22Rv1 (cell line): ENCODE results near the gene GFY.

ENCODE experiments used
- ZFX ChIP-seq: fragments of 450-650 bp; IDR thresholded peaks from 2 replicates; pipeline ENCODE4 v1.6.1; 2017; ENCODE audit warnings: antibody characterized with exemption, borderline replicate concordance
- TF ChIP-seq, protein P1 (sequence below): fragments of 450-650 bp; IDR thresholded peaks from 2 replicates; pipeline ENCODE4 v1.5.1; 2017; ENCODE audit warnings: mild to moderate bottlenecking

- no peak for TF ChIP-seq ZFX
- TF ChIP-seq, protein P1, sequence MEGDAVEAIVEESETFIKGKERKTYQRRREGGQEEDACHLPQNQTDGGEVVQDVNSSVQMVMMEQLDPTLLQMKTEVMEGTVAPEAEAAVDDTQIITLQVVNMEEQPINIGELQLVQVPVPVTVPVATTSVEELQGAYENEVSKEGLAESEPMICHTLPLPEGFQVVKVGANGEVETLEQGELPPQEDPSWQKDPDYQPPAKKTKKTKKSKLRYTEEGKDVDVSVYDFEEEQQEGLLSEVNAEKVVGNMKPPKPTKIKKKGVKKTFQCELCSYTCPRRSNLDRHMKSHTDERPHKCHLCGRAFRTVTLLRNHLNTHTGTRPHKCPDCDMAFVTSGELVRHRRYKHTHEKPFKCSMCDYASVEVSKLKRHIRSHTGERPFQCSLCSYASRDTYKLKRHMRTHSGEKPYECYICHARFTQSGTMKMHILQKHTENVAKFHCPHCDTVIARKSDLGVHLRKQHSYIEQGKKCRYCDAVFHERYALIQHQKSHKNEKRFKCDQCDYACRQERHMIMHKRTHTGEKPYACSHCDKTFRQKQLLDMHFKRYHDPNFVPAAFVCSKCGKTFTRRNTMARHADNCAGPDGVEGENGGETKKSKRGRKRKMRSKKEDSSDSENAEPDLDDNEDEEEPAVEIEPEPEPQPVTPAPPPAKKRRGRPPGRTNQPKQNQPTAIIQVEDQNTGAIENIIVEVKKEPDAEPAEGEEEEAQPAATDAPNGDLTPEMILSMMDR: no peak
These were observed 26.3 kb upstream of the GFY start for GRCh38 chr19:49398931-49399330.
